Neural crest cell (in vitro differentiated cells): ENCODE data around the gene RASEF. TPM values are rescaled to one million over a fixed set of nuclear protein-coding genes. Genes with fewer than 3 reads are reported as not detected.

ENCODE experiments used
- DNase-seq: peaks from one replicate; pipeline ENCODE4 v3.0.0; 2021; ENCODE audit warnings: low read depth, mixed read lengths, low spot score
- H3K27ac Mint-ChIP-seq: one replicate; pipeline ENCODE4 v1.8.0; 2021; ENCODE audit warnings: mild to moderate bottlenecking, mixed read lengths; ENCODE audit not compliant: unreplicated experiment
- H3K27me3 Mint-ChIP-seq: 2 replicates; pipeline ENCODE4 v1.8.0; 2021; ENCODE audit warnings: low read depth, mild to moderate bottlenecking, mixed read lengths
- H3K36me3 Mint-ChIP-seq: 2 replicates; pipeline ENCODE4 v1.8.0; 2021; ENCODE audit warnings: low read depth, mild to moderate bottlenecking, mixed read lengths
- H3K4me1 Mint-ChIP-seq: 2 replicates; pipeline ENCODE4 v1.8.0; 2021; ENCODE audit warnings: mixed read lengths
- H3K4me3 Mint-ChIP-seq: one replicate; pipeline ENCODE4 v1.8.0; 2021; ENCODE audit warnings: mild to moderate bottlenecking, mixed read lengths
- H3K9me3 Mint-ChIP-seq: 2 replicates; pipeline ENCODE4 v1.8.0; 2021; ENCODE audit warnings: mixed read lengths
- CTCF ChIP-seq: fragments of 200-600 bp; sonication (generic); conservative IDR thresholded peaks from 2 replicates; pipeline ENCODE4 v1.5.0; 2021; ENCODE audit warnings: antibody characterized with exemption, mild to moderate bottlenecking
- total RNA-seq: library from RNA; stranded (reverse); gene quantifications from 2 replicates; pipeline ENCODE4 v1.2.1, GENCODE V29; 2021

The RASEF gene
- total RNA-seq, 1 donor from 2014 or later: 0.16 TPM

GRCh38 chr9:83071626-83072025 lies 8.7 kb upstream of the RASEF start:
- H3K4me1 Mint-ChIP-seq: no peaks in the 10 kb centered on the region
- no peak overlapping the region for H3K4me3 Mint-ChIP-seq
- H3K27ac Mint-ChIP-seq: no peak overlapping the region
- peaks cover 24% of the 10 kb centered on the region for H3K27me3 Mint-ChIP-seq
- no peaks in the 10 kb centered on the region for H3K9me3 Mint-ChIP-seq
- DNase-seq: no peak
- TF ChIP-seq CTCF: no peak
- H3K36me3 Mint-ChIP-seq: no peaks in the 10 kb centered on the region

DNA sequence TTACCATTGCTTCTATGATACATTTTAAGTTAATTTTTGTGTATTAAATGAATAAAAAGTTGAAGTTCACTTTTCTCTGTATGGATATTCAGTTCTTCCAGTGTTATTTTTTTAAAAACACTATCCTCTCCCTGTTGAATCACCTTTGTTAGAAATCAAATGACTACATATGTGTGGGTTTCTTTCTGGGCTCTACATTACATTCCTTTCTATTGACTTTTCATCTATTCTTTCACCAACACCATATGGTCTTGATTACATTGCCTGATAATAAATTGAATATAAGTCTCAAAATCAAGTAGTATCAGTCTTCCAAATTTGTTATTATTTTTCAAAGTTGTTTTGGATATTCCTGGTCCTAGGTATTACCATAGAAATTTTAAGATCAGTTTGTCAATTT lies 7.3 kb upstream of the RASEF start:
- H3K4me3 Mint-ChIP-seq: no peak overlapping the region
- H3K4me1 Mint-ChIP-seq: no peaks in the 10 kb centered on the region
- peaks cover 36% of the 10 kb centered on the region for H3K27me3 Mint-ChIP-seq
- H3K9me3 Mint-ChIP-seq: no peaks in the 10 kb centered on the region
- H3K27ac Mint-ChIP-seq: no peak overlapping the region
- TF ChIP-seq CTCF: no peak
- no peak for DNase-seq
- H3K36me3 Mint-ChIP-seq: no peaks in the 10 kb centered on the region

DNA sequence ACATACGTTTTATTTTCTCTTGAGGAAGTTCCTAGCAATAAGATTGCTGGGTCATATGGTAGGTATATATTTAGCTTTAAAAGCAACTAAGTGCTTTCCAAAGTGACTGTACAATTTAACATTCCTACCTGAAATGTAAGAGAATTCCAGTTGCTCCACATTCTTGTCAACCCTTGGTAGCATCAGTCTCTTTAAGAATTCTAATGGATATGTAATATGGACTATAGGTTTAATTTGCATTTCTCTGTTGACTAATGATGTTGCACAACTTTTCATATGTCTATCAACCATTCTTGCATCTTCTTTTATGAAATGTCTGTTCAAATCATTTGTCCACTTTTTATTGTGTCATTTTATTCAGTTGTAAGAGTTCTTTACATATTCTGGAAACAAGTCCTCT lies 6.7 kb upstream of the RASEF start:
- peaks cover 42% of the 10 kb centered on the region for H3K27me3 Mint-ChIP-seq
- no peak for TF ChIP-seq CTCF
- no peaks in the 10 kb centered on the region for H3K4me1 Mint-ChIP-seq
- H3K36me3 Mint-ChIP-seq: no peaks in the 10 kb centered on the region
- no peak for DNase-seq
- H3K27ac Mint-ChIP-seq: no peak overlapping the region
- H3K9me3 Mint-ChIP-seq: no peaks in the 10 kb centered on the region
- no peak overlapping the region for H3K4me3 Mint-ChIP-seq

GRCh38 chr9:83068414-83068813 lies 5.5 kb upstream of the RASEF start:
- H3K27me3 Mint-ChIP-seq: peaks cover 53% of the 10 kb centered on the region
- no peaks in the 10 kb centered on the region for H3K9me3 Mint-ChIP-seq
- peaks cover 3% of the 10 kb centered on the region for H3K4me1 Mint-ChIP-seq
- TF ChIP-seq CTCF: no peak
- no peak overlapping the region for H3K4me3 Mint-ChIP-seq
- no peak for DNase-seq
- no peak overlapping the region for H3K27ac Mint-ChIP-seq
- no peaks in the 10 kb centered on the region for H3K36me3 Mint-ChIP-seq

GRCh38 chr9:83067579-83067978 lies 4.6 kb upstream of the RASEF start:
- peaks cover 6% of the 10 kb centered on the region for H3K4me1 Mint-ChIP-seq
- no peak for TF ChIP-seq CTCF
- no peak overlapping the region for H3K4me3 Mint-ChIP-seq
- H3K27ac Mint-ChIP-seq: no peak overlapping the region
- peaks cover 56% of the 10 kb centered on the region for H3K27me3 Mint-ChIP-seq
- no peak for DNase-seq
- no peaks in the 10 kb centered on the region for H3K9me3 Mint-ChIP-seq
- no peaks in the 10 kb centered on the region for H3K36me3 Mint-ChIP-seq

DNA sequence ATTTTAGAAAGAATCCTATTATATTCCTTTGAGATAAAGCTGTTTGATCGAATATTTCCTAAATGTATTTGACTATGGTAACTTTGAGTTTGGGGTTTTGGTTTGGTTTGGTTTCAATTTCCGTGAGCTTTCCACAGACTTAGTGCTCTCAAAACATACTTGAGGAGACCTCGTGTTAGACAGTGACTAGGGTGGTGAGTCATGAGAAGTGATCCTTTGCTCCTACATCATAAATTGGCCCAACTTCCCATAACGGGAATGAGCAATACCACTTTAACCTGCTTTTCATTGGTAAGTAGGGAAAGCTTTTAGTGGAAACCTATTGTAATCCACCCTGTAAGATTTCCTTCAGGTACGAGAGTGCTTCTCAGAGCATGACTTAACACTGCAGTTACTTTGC lies 3.8 kb upstream of the RASEF start:
- H3K9me3 Mint-ChIP-seq: no peaks in the 10 kb centered on the region
- H3K4me1 Mint-ChIP-seq: peaks cover 11% of the 10 kb centered on the region
- DNase-seq: no peak
- H3K4me3 Mint-ChIP-seq: no peak overlapping the region
- no peaks in the 10 kb centered on the region for H3K36me3 Mint-ChIP-seq
- H3K27ac Mint-ChIP-seq: no peak overlapping the region
- no peak for TF ChIP-seq CTCF
- peaks cover 63% of the 10 kb centered on the region for H3K27me3 Mint-ChIP-seq
